CD4-positive, CD25-positive, alpha-beta regulatory T cell (primary cell): ENCODE data around the gene PCP4. TPM values are rescaled to one million over a fixed set of nuclear protein-coding genes. Genes with fewer than 3 reads are reported as not detected.

Source experiments
- ATAC-seq, 2 donors: fragments of 150-1000 bp; cut with Tn5 transposase; one replicate each; pipeline ENCODE4 v1.10.0; 2021; ENCODE audit warnings: low read depth in 2 of 2, moderate number of reproducible peaks in 2 of 2, moderate library complexity in 1 of 2
- DNase-seq, 3 donors: peaks; one replicate each; pipeline versions ENCODE4 v3.0.0 to v3.0.0-alpha.2; 2012 to 2022; ENCODE audit warnings: mixed read lengths in 1 of 3
- H3K27ac ChIP-seq: one replicate; pipeline ENCODE4 v1.7.0; 2013; ENCODE audit warnings: mild to moderate bottlenecking, low read length; ENCODE audit not compliant: insufficient read depth, poor library complexity, severe bottlenecking
- H3K27me3 ChIP-seq: one replicate; pipeline ENCODE4 v1.7.0; 2013; ENCODE audit warnings: low read length; ENCODE audit not compliant: control insufficient read depth, insufficient read depth
- H3K36me3 ChIP-seq: one replicate; pipeline ENCODE4 v1.7.0; 2013; ENCODE audit warnings: mild to moderate bottlenecking, low read length, moderate library complexity; ENCODE audit not compliant: control insufficient read depth, insufficient read depth
- H3K4me1 ChIP-seq: 2 replicates; pipeline ENCODE4 v1.7.0; 2013; ENCODE audit warnings: mild to moderate bottlenecking, low read length; ENCODE audit not compliant: insufficient read depth, control insufficient read depth, poor library complexity, severe bottlenecking
- H3K4me3 ChIP-seq: one replicate; pipeline ENCODE4 v1.7.0; 2013; ENCODE audit warnings: low read depth, mild to moderate bottlenecking, low read length, moderate library complexity
- H3K9me3 ChIP-seq, 2 experiments: 1 replicate in 1 of 2; 2 replicates in 1 of 2; pipeline ENCODE4 v1.7.0; 2013; ENCODE audit warnings: low read length in 2 of 2, mild to moderate bottlenecking in 1 of 2, moderate library complexity in 1 of 2; ENCODE audit not compliant: control insufficient read depth in 2 of 2
- H3K27ac Mint-ChIP-seq, 3 donors: one replicate each; pipeline ENCODE4 v1.8.0; 2020 to 2022; ENCODE audit warnings: mild to moderate bottlenecking in 3 of 3, mixed read lengths in 3 of 3, moderate library complexity in 2 of 3
- H3K27me3 Mint-ChIP-seq: one replicate; pipeline ENCODE4 v1.8.0; 2022; ENCODE audit warnings: mild to moderate bottlenecking, mixed read lengths
- H3K36me3 Mint-ChIP-seq: one replicate; pipeline ENCODE4 v1.8.0; 2020; ENCODE audit warnings: mixed read lengths
- H3K4me1 Mint-ChIP-seq, 4 donors: one replicate each; pipeline ENCODE4 v1.8.0; 2020 to 2022; ENCODE audit warnings: mixed read lengths in 4 of 4, mild to moderate bottlenecking in 1 of 4
- H3K4me3 Mint-ChIP-seq, 4 donors: one replicate each; pipeline ENCODE4 v1.8.0; 2020 to 2022; ENCODE audit warnings: mild to moderate bottlenecking in 4 of 4, mixed read lengths in 4 of 4, moderate library complexity in 3 of 4
- H3K9me3 Mint-ChIP-seq, 7 donors: one replicate each; pipeline ENCODE4 v1.8.0; 2020 to 2022; ENCODE audit warnings: mixed read lengths in 7 of 7, mild to moderate bottlenecking in 3 of 7, moderate library complexity in 2 of 7
- polyA plus RNA-seq, 4 donors: library from polyadenylated mRNA; unstranded; fragments of 300-500 nt; fragmentation: Illumina TruSeq; gene quantifications; one replicate each; pipeline ENCODE4 v1.2.3, GENCODE V29; 2021
- total RNA-seq: library from RNA; stranded (reverse); gene quantifications from one replicate; pipeline ENCODE4 v1.2.3, GENCODE V29; 2022

Gene PCP4
- total and polyA plus RNA-seq, 5 donors from 2014 or later, result not detected

- Histone ChIP-seq H3K4me1 (no peaks in the 10 kb centered on the region), H3K9me3 (no peaks in the 10 kb centered on the region), H3K27me3 (no peaks in the 10 kb centered on the region), H3K36me3 (no peaks in the 10 kb centered on the region), H3K27ac (no peak overlapping the region), H3K4me3 (no peak overlapping the region)
- no peaks in the 10 kb centered on the region for H3K4me1 Mint-ChIP-seq
- peaks cover 0 to 7% (median 2%) of the 10 kb centered on the region in 7 donors for H3K9me3 Mint-ChIP-seq
- ATAC-seq (no peak), DNase-seq (no peak)
- no peak overlapping the region for H3K4me3 Mint-ChIP-seq
- no peaks in the 10 kb centered on the region for H3K27me3 Mint-ChIP-seq
- H3K36me3 Mint-ChIP-seq, result no peaks in the 10 kb centered on the region
- H3K27ac Mint-ChIP-seq, result no peak overlapping the region
Measured at GRCh38 chr21:39908265-39908923, 41.2 kb downstream of the PCP4 start.

DNA sequence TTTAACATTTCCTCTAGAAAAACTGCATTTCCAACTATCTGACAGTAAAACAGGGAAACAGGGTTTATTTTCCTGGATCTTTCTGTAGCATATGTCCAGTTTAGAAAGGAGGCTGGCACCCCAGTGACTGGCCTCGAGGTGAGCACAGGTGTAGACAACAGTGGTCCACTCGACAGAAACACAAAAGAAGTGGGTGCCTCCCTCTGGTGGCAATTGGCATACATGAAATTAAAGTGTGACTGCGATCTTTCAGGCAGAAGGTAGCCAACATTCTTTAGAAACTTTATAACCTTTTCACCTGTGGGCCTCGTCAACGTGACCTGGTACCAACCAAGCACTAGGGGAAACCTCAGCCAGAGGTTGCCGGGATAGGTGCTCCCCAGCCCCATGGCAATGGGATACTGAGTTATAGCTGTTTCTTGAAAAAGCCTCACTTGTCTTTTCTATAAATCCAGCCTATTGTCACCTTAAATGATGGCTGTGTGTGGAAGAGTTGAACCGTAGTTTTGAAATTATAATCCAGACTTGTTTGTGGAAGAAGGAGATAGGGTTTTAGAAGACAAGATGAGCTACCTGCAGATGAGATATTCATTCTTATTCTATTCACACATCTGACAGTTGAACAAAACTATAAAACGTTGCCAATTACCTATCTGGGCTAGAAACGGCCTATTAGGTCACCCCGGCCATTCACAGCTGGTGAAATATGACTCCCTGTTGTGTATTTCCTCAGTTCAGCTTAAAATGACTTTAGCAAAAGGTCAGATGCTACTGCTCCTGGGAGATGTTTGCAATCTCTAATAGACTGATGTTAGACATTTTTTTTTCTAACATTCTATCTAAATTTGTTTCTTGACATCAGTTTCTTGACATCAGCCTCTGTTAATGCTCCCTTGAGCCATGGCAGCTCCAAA, 44.3 kb downstream of the PCP4 start:
- H3K27ac Mint-ChIP-seq, result no peak overlapping the region
- no peaks in the 10 kb centered on the region for H3K36me3 Mint-ChIP-seq
- Histone ChIP-seq H3K9me3 (no peaks in the 10 kb centered on the region), H3K36me3 (no peaks in the 10 kb centered on the region), H3K27me3 (no peaks in the 10 kb centered on the region), H3K4me3 (no peak overlapping the region), H3K4me1 (no peaks in the 10 kb centered on the region), H3K27ac (no peak overlapping the region)
- no peak for ATAC-seq
- DNase-seq, result no peak
- H3K27me3 Mint-ChIP-seq, result no peaks in the 10 kb centered on the region
- no peaks in the 10 kb centered on the region for H3K4me1 Mint-ChIP-seq
- no peak overlapping the region for H3K4me3 Mint-ChIP-seq
- peaks cover 0 to 7% (median 2%) of the 10 kb centered on the region in 7 donors for H3K9me3 Mint-ChIP-seq

GRCh38 chr21:39913706-39914305, 46.6 kb downstream of the PCP4 start:
- no peak for ATAC-seq
- no peaks in the 10 kb centered on the region for H3K36me3 ChIP-seq
- H3K4me3 Mint-ChIP-seq, result no peak overlapping the region

DNA sequence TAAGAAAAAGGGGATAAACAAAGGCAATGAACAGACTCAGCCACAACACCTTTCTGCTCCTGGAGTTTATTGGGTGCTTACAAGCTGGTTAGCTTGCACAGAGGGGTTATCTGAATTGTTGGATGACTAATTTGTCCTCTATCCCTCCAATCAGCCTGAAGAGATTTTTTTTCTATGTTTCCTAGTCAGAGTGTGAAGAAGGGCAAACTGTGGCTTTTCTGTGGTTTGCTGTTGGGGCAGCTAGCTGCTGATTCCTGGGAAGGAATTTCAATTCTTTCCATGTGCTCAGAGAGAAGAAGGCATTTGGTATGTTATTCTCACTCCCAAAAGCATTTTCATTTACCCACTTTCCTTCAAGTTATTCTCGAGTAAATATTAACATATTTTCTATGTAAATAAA, 48.6 kb downstream of the PCP4 start:
- no peak overlapping the region for H3K4me3 Mint-ChIP-seq
- DNase-seq (no peak), ATAC-seq (no peak)

More at GRCh38 chr21:39913706-39914305, 46.6 kb downstream of the PCP4 start:
- no peak for DNase-seq
- Mint-ChIP-seq H3K36me3 (no peaks in the 10 kb centered on the region), H3K4me1 (no peaks in the 10 kb centered on the region), H3K27ac (no peak overlapping the region), H3K27me3 (no peaks in the 10 kb centered on the region), H3K9me3 (peaks cover 0 to 7% (median 3%) of the 10 kb centered on the region in 7 donors)
- H3K9me3 ChIP-seq, result no peaks in the 10 kb centered on the region
- H3K4me1 ChIP-seq, result no peaks in the 10 kb centered on the region
- H3K4me3 ChIP-seq, result no peak overlapping the region
- H3K27me3 ChIP-seq, result no peaks in the 10 kb centered on the region
- no peak overlapping the region for H3K27ac ChIP-seq

GRCh38 chr21:39918558-39918957, 51.3 kb downstream of the PCP4 start:
- H3K9me3 Mint-ChIP-seq, result peaks cover 0 to 7% (median 3%) of the 10 kb centered on the region in 7 donors
- no peaks in the 10 kb centered on the region for H3K4me1 Mint-ChIP-seq
- Histone ChIP-seq H3K4me3 (no peak overlapping the region), H3K9me3 (no peaks in the 10 kb centered on the region), H3K27me3 (no peaks in the 10 kb centered on the region), H3K4me1 (no peaks in the 10 kb centered on the region), H3K36me3 (no peaks in the 10 kb centered on the region), H3K27ac (no peak overlapping the region)
- no peak for DNase-seq
- no peak overlapping the region for H3K27ac Mint-ChIP-seq
- H3K27me3 Mint-ChIP-seq, result no peaks in the 10 kb centered on the region
- no peak overlapping the region for H3K4me3 Mint-ChIP-seq
- H3K36me3 Mint-ChIP-seq, result no peaks in the 10 kb centered on the region
- no peak for ATAC-seq

More for the DNA sequence above, 48.6 kb downstream of the PCP4 start:
- H3K4me1 Mint-ChIP-seq, result no peaks in the 10 kb centered on the region
- Histone ChIP-seq H3K36me3 (no peaks in the 10 kb centered on the region), H3K9me3 (no peaks in the 10 kb centered on the region), H3K27me3 (no peaks in the 10 kb centered on the region), H3K4me1 (no peaks in the 10 kb centered on the region), H3K4me3 (no peak overlapping the region), H3K27ac (no peak overlapping the region)
- H3K36me3 Mint-ChIP-seq, result no peaks in the 10 kb centered on the region
- H3K9me3 Mint-ChIP-seq, result peaks cover 0 to 4% (median under 1%) of the 10 kb centered on the region in 7 donors
- H3K27ac Mint-ChIP-seq, result no peak overlapping the region
- H3K27me3 Mint-ChIP-seq, result no peaks in the 10 kb centered on the region

DNA sequence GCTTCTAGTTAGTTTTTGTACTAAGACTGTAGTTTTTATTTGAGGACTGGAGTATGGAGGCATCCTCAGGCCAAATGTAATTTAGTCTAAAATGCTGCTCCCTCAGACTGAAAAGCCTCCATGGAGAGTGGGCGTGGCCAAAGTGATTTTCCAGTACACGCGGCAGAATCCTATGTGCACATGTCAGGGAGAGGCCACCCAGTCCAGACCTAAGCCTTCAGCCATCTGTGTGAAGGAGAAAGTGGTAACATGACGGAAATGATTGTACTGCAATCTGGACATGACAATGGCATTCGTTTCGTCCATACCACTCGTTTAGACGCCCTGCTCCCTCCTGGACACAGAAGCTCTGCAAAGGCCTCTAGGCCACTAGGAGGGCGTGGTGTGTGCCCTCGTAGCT, 56.2 kb downstream of the PCP4 start:
- Mint-ChIP-seq H3K4me3 (no peak overlapping the region), H3K4me1 (no peaks in the 10 kb centered on the region), H3K27ac (no peak overlapping the region), H3K27me3 (no peaks in the 10 kb centered on the region), H3K36me3 (no peaks in the 10 kb centered on the region), H3K9me3 (peaks cover 0 to 4% (median 3%) of the 10 kb centered on the region in 7 donors)
- no peak overlapping the region for H3K27ac ChIP-seq
- no peaks in the 10 kb centered on the region for H3K4me1 ChIP-seq
- H3K4me3 ChIP-seq, result no peak overlapping the region
- H3K27me3 ChIP-seq, result no peaks in the 10 kb centered on the region
- no peaks in the 10 kb centered on the region for H3K36me3 ChIP-seq
- no peaks in the 10 kb centered on the region for H3K9me3 ChIP-seq
- DNase-seq, result no peak
- no peak for ATAC-seq

- ATAC-seq, result no peak
- Histone ChIP-seq H3K4me3 (no peak overlapping the region), H3K27ac (no peak overlapping the region), H3K36me3 (no peaks in the 10 kb centered on the region), H3K4me1 (no peaks in the 10 kb centered on the region), H3K27me3 (no peaks in the 10 kb centered on the region), H3K9me3 (no peaks in the 10 kb centered on the region)
- DNase-seq, result no peak
- no peak overlapping the region for H3K4me3 Mint-ChIP-seq
- no peak overlapping the region for H3K27ac Mint-ChIP-seq
- H3K9me3 Mint-ChIP-seq, result peaks cover 0 to 8% (median 3%) of the 10 kb centered on the region in 7 donors
- no peaks in the 10 kb centered on the region for H3K4me1 Mint-ChIP-seq
- H3K27me3 Mint-ChIP-seq, result no peaks in the 10 kb centered on the region
- H3K36me3 Mint-ChIP-seq, result no peaks in the 10 kb centered on the region
Measured at GRCh38 chr21:39924577-39925308, 57.5 kb downstream of the PCP4 start.
